ENCODE results near the gene QRFPR. TPM values are rescaled to one million over a fixed set of nuclear protein-coding genes. Genes with fewer than 3 reads are reported as not detected.

The QRFPR gene
- total and polyA plus RNA-seq, 2 of the 4 experiments (the other 2 are of a cell fraction): not detected

GRCh38 chr4:121373841-121374240, 7.0 kb downstream of the QRFPR start:
- in situ Hi-C loops (cut with MboI; ENCODE audit: low sequenced_read_pairs) (loop anchor here (5.0 kb wide), 1 partner anchor 363 kb away; no protein-coding TSS in a partner anchor), intact Hi-C loops (cut with micrococcal nuclease) (loop anchor here (10.0 kb wide), 1 partner anchor 451 kb away; the partner anchor contains the start of gene CCNA2), dilution Hi-C loops (cut with HindIII; ENCODE audit: low sequenced_read_pairs, unreplicated experiment) (no loop called here)
- no peaks in the 10 kb centered on the region for H3K79me1 ChIP-seq (ENCODE audit: low read depth in 1 of 2, low read length in 2 of 2)
- no peak overlapping the region for H3K4ac ChIP-seq (ENCODE audit: low read depth, low read length)
- H4K5ac ChIP-seq (ENCODE audit: low read depth, low read length): no peak overlapping the region
- POLR2A ChIA-PET (ENCODE audit: unreplicated experiment): no interaction called here
- H3K56ac ChIP-seq (ENCODE audit: extremely low read depth, insufficient read depth, low read length): no peak overlapping the region
- H3K9me3 ChIP-seq (ENCODE audit: control insufficient read depth, insufficient read depth, low read length): no peaks in the 10 kb centered on the region
- no peak overlapping the region for H3K9ac ChIP-seq (ENCODE audit: low read depth, low read length)
- WGBS, 2 experiments (ENCODE audit: extremely low coverage in 2 of 2, insufficient read length in 1 of 2): no CpG with 5 or more reads among the region's 6 CpGs
- no peaks in the 10 kb centered on the region for H3K9me1 ChIP-seq (ENCODE audit: insufficient read depth, low read length)
- H3K18ac ChIP-seq (ENCODE audit: low read depth, low read length): no peak overlapping the region
- no peak overlapping the region for H4K8ac ChIP-seq (ENCODE audit: low read depth in 2 of 2, low read length in 2 of 2)
- no peak overlapping the region for H3K4me2 ChIP-seq (ENCODE audit: low read depth, low read length)
- no peak overlapping the region for H2AFZ ChIP-seq (replicated peaks; ENCODE audit: low read length, poor library complexity)
- no peaks in the 10 kb centered on the region; the same call in 1 of the 2 replicates for H3K27me3 ChIP-seq (ENCODE audit: control insufficient read depth, insufficient read depth, low read length)
- H3K4me3 ChIP-seq (ENCODE audit: insufficient read depth, low read depth, low read length): no peak overlapping the region
- CTCF ChIA-PET: no interaction called here
- no peak overlapping the region for H2BK20ac ChIP-seq (ENCODE audit: low read depth, low read length)
- no peaks in the 10 kb centered on the region for H3K4me1 ChIP-seq (ENCODE audit: control insufficient read depth, insufficient read depth, low read length)
- H2AK5ac ChIP-seq (ENCODE audit: low read depth, low read length): no peak overlapping the region
- no TSS peak for BruUV-seq (replicated peaks)
- H4K20me1 ChIP-seq (ENCODE audit: insufficient read depth, low read length): no peaks in the 10 kb centered on the region
- H3K27ac ChIP-seq (ENCODE audit: insufficient read depth, low read length): no peak overlapping the region
- H2AK9ac ChIP-seq (replicated peaks; ENCODE audit: low read depth, low read length, poor library complexity): no peak overlapping the region
- no peaks in the 10 kb centered on the region for H3K36me3 ChIP-seq (ENCODE audit: control insufficient read depth, insufficient read depth, low read length)
- ATAC-seq (ENCODE audit: low read depth) (no peak), DNase-seq (no peak)
- no peak overlapping the region for H2BK120ac ChIP-seq (ENCODE audit: low read depth, low read length)
- no peak overlapping the region for H3K23ac ChIP-seq (ENCODE audit: low read depth, low read length)
- H2BK15ac ChIP-seq (ENCODE audit: low read depth, low read length): no peak overlapping the region
- TF ChIP-seq CTCF (conservative IDR thresholded peaks at IDR 0.05; ENCODE audit: low read depth, low read length) (no peak), FOS (IDR thresholded peaks at IDR 0.05; ENCODE audit: low read depth, low read length) (no peak), POLR2A (IDR thresholded peaks at IDR 0.05; ENCODE audit: low read depth, low read length) (no peak), RAD21 (IDR thresholded peaks at IDR 0.05; ENCODE audit: low read length) (no peak), BHLHE40 (IDR thresholded peaks at IDR 0.05; ENCODE audit: low read depth, low read length) (no peak), RFX5 (IDR thresholded peaks at IDR 0.05; ENCODE audit: low read depth, low read length) (no peak), RCOR1 (IDR thresholded peaks at IDR 0.05; ENCODE audit: insufficient replicate concordance, low read length) (no peak)
- no peak overlapping the region for H3K14ac ChIP-seq (replicated peaks; ENCODE audit: low read depth, low read length)
- no peak overlapping the region for H2BK5ac ChIP-seq (ENCODE audit: low read depth, low read length, poor library complexity, severe bottlenecking)
- no peak overlapping the region for H4K91ac ChIP-seq (ENCODE audit: insufficient read depth, low read depth, low read length)

Data from IMR-90 (cell line).